Chondrocyte (in vitro differentiated cells): Measurements from ENCODE around the gene F13B. TPM values are rescaled to one million over a fixed set of nuclear protein-coding genes. Genes with fewer than 3 reads are reported as not detected.

Experiments
- DNase-seq: peaks from one replicate; pipeline ENCODE4 v3.0.0; 2021; ENCODE audit warnings: mixed read lengths, low spot score
- H3K27ac Mint-ChIP-seq: one replicate; pipeline ENCODE4 v1.8.0; 2021; ENCODE audit warnings: mild to moderate bottlenecking, moderate library complexity, mixed read lengths; ENCODE audit not compliant: unreplicated experiment
- H3K27me3 Mint-ChIP-seq: 2 replicates; pipeline ENCODE4 v1.8.0; 2021; ENCODE audit warnings: low read depth, mixed read lengths
- H3K36me3 Mint-ChIP-seq: 2 replicates; pipeline ENCODE4 v1.8.0; 2021; ENCODE audit warnings: low read depth, mixed read lengths
- H3K4me1 Mint-ChIP-seq: 2 replicates; pipeline ENCODE4 v1.8.0; 2021; ENCODE audit warnings: low read depth, mild to moderate bottlenecking, mixed read lengths
- H3K4me3 Mint-ChIP-seq: one replicate; pipeline ENCODE4 v1.8.0; 2021; ENCODE audit warnings: mild to moderate bottlenecking, moderate library complexity, mixed read lengths; ENCODE audit not compliant: unreplicated experiment
- H3K9me3 Mint-ChIP-seq: 2 replicates; pipeline ENCODE4 v1.8.0; 2021; ENCODE audit warnings: low read depth, mixed read lengths
- CTCF ChIP-seq: fragments of 200-600 bp; sonication (generic); IDR thresholded peaks from 2 replicates; pipeline ENCODE4 v1.5.0; 2021; ENCODE audit warnings: antibody characterized with exemption, mild to moderate bottlenecking, moderate library complexity
- total RNA-seq: library from RNA; stranded (reverse); gene quantifications from 3 replicates; pipeline ENCODE4 v1.2.1, GENCODE V29; 2021

Gene F13B
- total RNA-seq, 1 donor from 2014 or later, result not detected

GRCh38 chr1:197083474-197083873 is 16.4 kb upstream of the F13B start:
- H3K27ac Mint-ChIP-seq, result no peak overlapping the region
- H3K9me3 Mint-ChIP-seq, result peaks cover 19% of the 10 kb centered on the region
- H3K27me3 Mint-ChIP-seq, result peaks cover 1% of the 10 kb centered on the region
- no peaks in the 10 kb centered on the region for H3K4me1 Mint-ChIP-seq
- no peak for TF ChIP-seq CTCF
- DNase-seq, result no peak
- H3K36me3 Mint-ChIP-seq, result peaks cover 23% of the 10 kb centered on the region
- H3K4me3 Mint-ChIP-seq, result no peak overlapping the region

GRCh38 chr1:197081117-197081753 is 14.2 kb upstream of the F13B start:
- Mint-ChIP-seq H3K27me3 (peaks cover 3% of the 10 kb centered on the region), H3K4me3 (no peak overlapping the region), H3K4me1 (no peaks in the 10 kb centered on the region), H3K27ac (no peak overlapping the region), H3K9me3 (peaks cover 19% of the 10 kb centered on the region), H3K36me3 (peaks cover 23% of the 10 kb centered on the region)
- DNase-seq, result peak; percentile 36
- no peak for TF ChIP-seq CTCF

- Mint-ChIP-seq H3K36me3 (peaks cover 19% of the 10 kb centered on the region), H3K4me1 (no peaks in the 10 kb centered on the region), H3K27ac (no peak overlapping the region), H3K9me3 (peaks cover 21% of the 10 kb centered on the region), H3K4me3 (no peak overlapping the region), H3K27me3 (peaks cover 3% of the 10 kb centered on the region)
- no peak for TF ChIP-seq CTCF
- DNase-seq, result no peak
Observed at GRCh38 chr1:197080323-197080722, 13.3 kb upstream of the F13B start.

GRCh38 chr1:197076585-197076984 is 9.5 kb upstream of the F13B start:
- no peak overlapping the region for H3K4me3 Mint-ChIP-seq
- H3K27ac Mint-ChIP-seq, result no peak overlapping the region
- H3K4me1 Mint-ChIP-seq, result no peaks in the 10 kb centered on the region
- H3K27me3 Mint-ChIP-seq, result peaks cover 3% of the 10 kb centered on the region
- TF ChIP-seq CTCF, result no peak
- H3K9me3 Mint-ChIP-seq, result peaks cover 16% of the 10 kb centered on the region
- peaks cover 5% of the 10 kb centered on the region for H3K36me3 Mint-ChIP-seq
- DNase-seq, result no peak

GRCh38 chr1:197073978-197074377 is 6.9 kb upstream of the F13B start:
- DNase-seq, result no peak
- Mint-ChIP-seq H3K36me3 (no peaks in the 10 kb centered on the region), H3K27me3 (peaks cover 3% of the 10 kb centered on the region), H3K4me1 (no peaks in the 10 kb centered on the region), H3K27ac (no peak overlapping the region), H3K4me3 (no peak overlapping the region), H3K9me3 (peaks cover 11% of the 10 kb centered on the region)
- no peak for TF ChIP-seq CTCF
